H9 (cell line): ENCODE results near the gene TNFRSF1B. TPM values are rescaled to one million over a fixed set of nuclear protein-coding genes. Genes with fewer than 3 reads are reported as not detected.

Experiments used
- DNase-seq: peaks from one replicate; pipeline ENCODE4 v3.0.0-alpha.2; 2017
- H2AFZ ChIP-seq: one replicate; pipeline ENCODE4 v1.6.1; 2013; ENCODE audit warnings: mild to moderate bottlenecking, low read length, control low read depth, moderate library complexity
- H2AK5ac ChIP-seq: 2 replicates; pipeline ENCODE4 v1.6.1; 2013; ENCODE audit warnings: low read length, control low read depth, mixed read lengths; ENCODE audit not compliant: insufficient read length
- H2BK120ac ChIP-seq: one replicate; pipeline ENCODE4 v1.6.1; 2013; ENCODE audit warnings: low read depth, mild to moderate bottlenecking, low read length, control low read depth, inconsistent platforms; ENCODE audit not compliant: poor library complexity, severe bottlenecking
- H2BK12ac ChIP-seq: 2 replicates; pipeline ENCODE4 v1.6.1; 2013; ENCODE audit warnings: low read length, control low read depth, mixed read lengths, low read depth; ENCODE audit not compliant: insufficient read length
- H2BK15ac ChIP-seq: 2 replicates; pipeline ENCODE4 v1.6.1; 2013; ENCODE audit warnings: low read depth, low read length, control low read depth
- H2BK20ac ChIP-seq: one replicate; pipeline ENCODE4 v1.6.1; 2013; ENCODE audit warnings: low read depth, mild to moderate bottlenecking, low read length, control low read depth, inconsistent platforms; ENCODE audit not compliant: poor library complexity, severe bottlenecking
- H2BK5ac ChIP-seq: 2 replicates; pipeline ENCODE4 v1.6.1; 2013; ENCODE audit warnings: low read length, control low read depth, mixed read lengths; ENCODE audit not compliant: insufficient read length
- H3K14ac ChIP-seq: 2 replicates; pipeline ENCODE4 v1.6.1; 2013; ENCODE audit warnings: low read length, control low read depth; ENCODE audit not compliant: insufficient read depth
- H3K18ac ChIP-seq: 2 replicates; pipeline ENCODE4 v1.6.1; 2013; ENCODE audit warnings: low read depth, mild to moderate bottlenecking, mixed read lengths, low read length, control low read depth; ENCODE audit not compliant: insufficient read length
- H3K23ac ChIP-seq: 2 replicates; pipeline ENCODE4 v1.6.1; 2013; ENCODE audit warnings: low read length, control low read depth, mixed read lengths, low read depth; ENCODE audit not compliant: insufficient read length
- H3K23me2 ChIP-seq: 2 replicates; pipeline ENCODE4 v1.6.1; 2013; ENCODE audit warnings: low read depth, mild to moderate bottlenecking, mixed read lengths, low read length, control low read depth; ENCODE audit not compliant: insufficient read length, poor library complexity, severe bottlenecking
- H3K27ac ChIP-seq: 2 replicates; pipeline ENCODE4 v1.5.1; 2013; ENCODE audit warnings: low read length, control low read depth, mixed read lengths, low read depth; ENCODE audit not compliant: insufficient read length
- H3K27me3 ChIP-seq: 2 replicates; pipeline ENCODE4 v1.6.1; 2013; ENCODE audit warnings: low read length, control low read depth, inconsistent platforms; ENCODE audit not compliant: insufficient read depth
- H3K4ac ChIP-seq: 2 replicates; pipeline ENCODE4 v1.6.1; 2013; ENCODE audit warnings: low read depth, mild to moderate bottlenecking, control low read depth, inconsistent platforms, low read length, moderate library complexity
- H3K4me1 ChIP-seq: 2 replicates; pipeline ENCODE4 v1.6.1; 2013; ENCODE audit warnings: low read length, control low read depth, inconsistent platforms; ENCODE audit not compliant: insufficient read depth
- H3K4me2 ChIP-seq: 2 replicates; pipeline ENCODE4 v1.6.1; 2013; ENCODE audit warnings: low read length, control low read depth, mixed read lengths; ENCODE audit not compliant: insufficient read length, insufficient read depth
- H3K56ac ChIP-seq: 2 replicates; pipeline ENCODE4 v1.6.1; 2013; ENCODE audit warnings: low read depth, mild to moderate bottlenecking, mixed read lengths, low read length, control low read depth; ENCODE audit not compliant: insufficient read length
- H3K79me1 ChIP-seq: 2 replicates; pipeline ENCODE4 v1.6.1; 2013; ENCODE audit warnings: low read depth, mild to moderate bottlenecking, moderate library complexity, low read length, control low read depth, inconsistent platforms; ENCODE audit not compliant: insufficient read depth, poor library complexity, severe bottlenecking
- H3K79me2 ChIP-seq: 2 replicates; pipeline ENCODE4 v1.6.1; 2013; ENCODE audit warnings: low read length, control low read depth, inconsistent platforms; ENCODE audit not compliant: insufficient read depth
- H3K9ac ChIP-seq: 2 replicates; pipeline ENCODE4 v1.6.1; 2013; ENCODE audit warnings: low read length, control low read depth, mixed read lengths; ENCODE audit not compliant: insufficient read length; ENCODE audit errors: extremely low read depth
- H3K9me3 ChIP-seq: one replicate; pipeline ENCODE4 v1.6.1; 2013; ENCODE audit warnings: low read depth, low read length, inconsistent platforms; ENCODE audit not compliant: control insufficient read depth
- H3T11ph ChIP-seq: one replicate; pipeline ENCODE4 v1.6.1; 2013; ENCODE audit warnings: mild to moderate bottlenecking, low read length, control low read depth, inconsistent platforms
- H4K20me1 ChIP-seq: one replicate; pipeline ENCODE4 v1.6.1; 2013; ENCODE audit not compliant: control insufficient read depth, insufficient read length, insufficient read depth
- H4K5ac ChIP-seq: 2 replicates; pipeline ENCODE4 v1.6.1; 2013; ENCODE audit warnings: low read depth, mild to moderate bottlenecking, mixed read lengths, low read length, control low read depth; ENCODE audit not compliant: insufficient read length
- H4K8ac ChIP-seq: replicated peaks from 2 replicates; pipeline ENCODE4 v1.6.1; 2013; ENCODE audit warnings: low read length, control low read depth, mixed read lengths, low read depth; ENCODE audit not compliant: insufficient read length
- H4K91ac ChIP-seq: 2 replicates; pipeline ENCODE4 v1.6.1; 2013; ENCODE audit warnings: low read depth, mild to moderate bottlenecking, moderate library complexity, mixed read lengths, low read length, control low read depth; ENCODE audit not compliant: insufficient read length
- H3K27ac Mint-ChIP-seq, 3 experiments: 2 replicates in 2 of 3; 3 replicates in 1 of 3; pipeline ENCODE4 v1.8.0; 2020 to 2021; ENCODE audit warnings: mixed read lengths in 3 of 3, mild to moderate bottlenecking in 1 of 3, moderate library complexity in 1 of 3
- H3K27me3 Mint-ChIP-seq: 2 replicates; pipeline ENCODE4 v1.8.0; 2021; ENCODE audit warnings: low read depth, mild to moderate bottlenecking, moderate library complexity, mixed read lengths
- H3K36me3 Mint-ChIP-seq, 3 experiments: 2 replicates in 2 of 3; 3 replicates in 1 of 3; pipeline ENCODE4 v1.8.0; 2020 to 2021; ENCODE audit warnings: low read depth in 3 of 3, mixed read lengths in 3 of 3; ENCODE audit not compliant: insufficient read depth in 1 of 3
- H3K4me1 Mint-ChIP-seq, 2 experiments: 2 replicates each; pipeline ENCODE4 v1.8.0; 2020; ENCODE audit warnings: mixed read lengths in 2 of 2
- H3K4me3 Mint-ChIP-seq, 2 experiments: 2 replicates in 1 of 2; 3 replicates in 1 of 2; pipeline ENCODE4 v1.8.0; 2020 to 2021; ENCODE audit warnings: mild to moderate bottlenecking in 2 of 2, mixed read lengths in 2 of 2, moderate library complexity in 1 of 2
- H3K9me3 Mint-ChIP-seq, 2 experiments: 2 replicates in 1 of 2; 3 replicates in 1 of 2; pipeline ENCODE4 v1.8.0; 2020; ENCODE audit warnings: mild to moderate bottlenecking in 2 of 2, mixed read lengths in 2 of 2, moderate library complexity in 1 of 2
- CTCF ChIP-seq: fragments of 200-600 bp; sonication (generic); conservative IDR thresholded peaks from 3 replicates; pipeline ENCODE4 v1.8.0; 2021; ENCODE audit warnings: antibody characterized with exemption, mild to moderate bottlenecking
- WGBS: extraction: QIAGEN DNeasy Blood & Tissue Kit; methylation state at CpG from one replicate; pipeline ENCODE4 v1.1.7; 2013; ENCODE audit warnings: missing lambda C conversion rate, low lambda C conversion rate, mixed read lengths; ENCODE audit not compliant: insufficient read length; ENCODE audit errors: extremely low coverage; 5-methylcytosine and 5-hydroxymethylcytosine counted together
- total RNA-seq: library from RNA; stranded (reverse); gene quantifications from 2 replicates; pipeline ENCODE4 v1.2.1, GENCODE V29; 2021

TNFRSF1B gene
- total RNA-seq, 1 experiment from 2014 or later: 0.57 TPM

GRCh38 chr1:12197483-12197880 lies 30.7 kb downstream of the TNFRSF1B start:
- Mint-ChIP-seq H3K9me3 (no peaks in the 10 kb centered on the region), H3K36me3 (no peaks in the 10 kb centered on the region; a peak in 1 of 7 replicates), H3K4me3 (no peak overlapping the region), H3K27ac (no peak overlapping the region), H3K4me1 (peaks cover 11 to 28% of the 10 kb centered on the region in 2 experiments), H3K27me3 (no peaks in the 10 kb centered on the region)
- H3K14ac ChIP-seq: no peak overlapping the region
- H3K4ac ChIP-seq: no peak overlapping the region
- no peak overlapping the region for H2BK15ac ChIP-seq
- H3K27ac ChIP-seq: no peak overlapping the region
- no peak overlapping the region for H4K91ac ChIP-seq
- H3T11ph ChIP-seq: no peak overlapping the region
- no peaks in the 10 kb centered on the region for H3K79me1 ChIP-seq
- H3K9ac ChIP-seq: no peak overlapping the region
- H2BK12ac ChIP-seq: no peak overlapping the region
- no peak overlapping the region for H2BK5ac ChIP-seq
- H2AFZ ChIP-seq: no peak overlapping the region
- peaks cover 3% of the 10 kb centered on the region for H3K23me2 ChIP-seq
- H3K79me2 ChIP-seq: no peaks in the 10 kb centered on the region
- no peak overlapping the region for H3K4me2 ChIP-seq
- no peak overlapping the region for H3K23ac ChIP-seq
- no peak overlapping the region for H4K8ac ChIP-seq
- H2BK120ac ChIP-seq: no peak overlapping the region
- H2AK5ac ChIP-seq: no peak overlapping the region
- H3K56ac ChIP-seq: no peak overlapping the region
- no peak overlapping the region for H2BK20ac ChIP-seq
- H3K4me1 ChIP-seq: no peaks in the 10 kb centered on the region
- no peak overlapping the region for H3K18ac ChIP-seq
- no peaks in the 10 kb centered on the region for H4K20me1 ChIP-seq
- no peaks in the 10 kb centered on the region for H3K9me3 ChIP-seq
- TF ChIP-seq CTCF: no peak
- WGBS: no CpG with 5 or more reads among the region's 7 CpGs
- DNase-seq: no peak
- no peak overlapping the region for H4K5ac ChIP-seq
- H3K27me3 ChIP-seq: no peaks in the 10 kb centered on the region
